Activated CD4-positive, alpha-beta T cell treated with anti-CD3 and anti-CD28 coated beads, Interleukin-2, amount 10 ng/mL, durations not matched to agents 7 days and 5 days (primary cell): Measurements from ENCODE around the gene AKIRIN2. TPM values are rescaled to one million over a fixed set of nuclear protein-coding genes. Genes with fewer than 3 reads are reported as not detected.

Source experiments
- CTCF ChIA-PET: fragments of 350-600 bp; sonication (Branson Sonifier 250); formaldehyde crosslinking; loops from one replicate; lab custom pipeline; 2021; ENCODE audit warnings: antibody characterized with exemption; lab: Charles Lee
- POLR2A ChIA-PET: fragments of 350-600 bp; sonication (Branson Sonifier 250); formaldehyde crosslinking; loops from one replicate; lab custom pipeline; 2021; ENCODE audit warnings: antibody characterized with exemption; lab: Charles Lee
- DNase-seq: peaks from one replicate; pipeline ENCODE4 v3.0.0-alpha.2; 2020
- H3K27ac Mint-ChIP-seq: one replicate; pipeline ENCODE4 v1.8.0; 2021; ENCODE audit warnings: mild to moderate bottlenecking, moderate library complexity, mixed read lengths
- H3K27me3 Mint-ChIP-seq: one replicate; pipeline ENCODE4 v1.8.0; 2021; ENCODE audit warnings: mixed read lengths
- H3K36me3 Mint-ChIP-seq: one replicate; pipeline ENCODE4 v1.8.0; 2021; ENCODE audit warnings: low read depth, mixed read lengths
- H3K4me1 Mint-ChIP-seq: one replicate; pipeline ENCODE4 v1.8.0; 2021; ENCODE audit warnings: mixed read lengths
- H3K4me3 Mint-ChIP-seq: one replicate; pipeline ENCODE4 v1.8.0; 2021; ENCODE audit warnings: mild to moderate bottlenecking, moderate library complexity, mixed read lengths
- H3K9me3 Mint-ChIP-seq: one replicate; pipeline ENCODE4 v1.8.0; 2021; ENCODE audit warnings: mixed read lengths
- total RNA-seq, 2 experiments: library from RNA; stranded (reverse); gene quantifications; one replicate each; pipeline ENCODE4 v1.2.3, GENCODE V29; 2021

The AKIRIN2 gene
- total RNA-seq, 2 experiments from 2014 or later, result 42.1 to 42.5 TPM

- no peak for DNase-seq
- POLR2A ChIA-PET, result no interaction called here
- H3K27me3 Mint-ChIP-seq, result no peaks in the 10 kb centered on the region
- H3K4me1 Mint-ChIP-seq, result peaks cover 27% of the 10 kb centered on the region
- H3K4me3 Mint-ChIP-seq, result no peak overlapping the region
- H3K27ac Mint-ChIP-seq, result no peak overlapping the region
- H3K36me3 Mint-ChIP-seq, result peaks cover 46% of the 10 kb centered on the region
- no peaks in the 10 kb centered on the region for H3K9me3 Mint-ChIP-seq
- CTCF ChIA-PET, result interaction anchor here (1.1 to 1.7 kb wide), 3 partner anchors 21 to 69 kb away, joined by 3 to 4 read pairs (median 4); no protein-coding TSS in a partner anchor
Observed at GRCh38 chr6:87658516-87658915, 43.5 kb downstream of the AKIRIN2 start.

GRCh38 chr6:87656857-87657256 lies 45.2 kb downstream of the AKIRIN2 start:
- ChIA-PET POLR2A (no interaction called here), CTCF (interaction anchor here (1.3 kb wide), 1 partner anchor 31 kb away, joined by 3 read pairs; no protein-coding TSS in a partner anchor)
- H3K9me3 Mint-ChIP-seq, result no peaks in the 10 kb centered on the region
- H3K36me3 Mint-ChIP-seq, result peaks cover 58% of the 10 kb centered on the region
- peaks cover 37% of the 10 kb centered on the region for H3K4me1 Mint-ChIP-seq
- H3K27ac Mint-ChIP-seq, result peak overlapping the region; percentile 85
- H3K4me3 Mint-ChIP-seq, result no peak overlapping the region
- DNase-seq, result peak; percentile 34
- no peaks in the 10 kb centered on the region for H3K27me3 Mint-ChIP-seq

- Mint-ChIP-seq H3K9me3 (no peaks in the 10 kb centered on the region), H3K27me3 (no peaks in the 10 kb centered on the region), H3K27ac (no peak overlapping the region), H3K4me1 (peaks cover 37% of the 10 kb centered on the region), H3K4me3 (no peak overlapping the region), H3K36me3 (peaks cover 59% of the 10 kb centered on the region)
- ChIA-PET CTCF (interaction anchor here (1.3 kb wide), 1 partner anchor 32 kb away, joined by 3 read pairs; no protein-coding TSS in a partner anchor), POLR2A (no interaction called here)
- no peak for DNase-seq
Observed at GRCh38 chr6:87655824-87656223, 46.2 kb downstream of the AKIRIN2 start.

GRCh38 chr6:87654875-87655454 lies 47.1 kb downstream of the AKIRIN2 start:
- no peak for DNase-seq
- ChIA-PET POLR2A (no interaction called here), CTCF (interaction anchor here (0.6 to 0.8 kb wide), 4 partner anchors 12 to 421 kb away, joined by 3 read pairs; no protein-coding TSS in a partner anchor)
- peaks cover 37% of the 10 kb centered on the region for H3K4me1 Mint-ChIP-seq
- H3K27me3 Mint-ChIP-seq, result no peaks in the 10 kb centered on the region
- H3K27ac Mint-ChIP-seq, result no peak overlapping the region
- no peak overlapping the region for H3K4me3 Mint-ChIP-seq
- H3K9me3 Mint-ChIP-seq, result no peaks in the 10 kb centered on the region
- H3K36me3 Mint-ChIP-seq, result peaks cover 57% of the 10 kb centered on the region

- Mint-ChIP-seq H3K36me3 (peaks cover 52% of the 10 kb centered on the region), H3K27ac (peak overlapping the region; percentile 46), H3K9me3 (no peaks in the 10 kb centered on the region), H3K4me3 (no peak overlapping the region), H3K4me1 (peaks cover 37% of the 10 kb centered on the region), H3K27me3 (no peaks in the 10 kb centered on the region)
- ChIA-PET POLR2A (interaction anchor here (0.7 kb wide), 1 partner anchor 13 kb away, joined by 4 read pairs; no protein-coding TSS in a partner anchor), CTCF (interaction anchor here (0.5 to 2.0 kb wide), 5 partner anchors 11 to 1953 kb away, joined by 3 to 6 read pairs (median 3); no protein-coding TSS in a partner anchor)
- DNase-seq, result no peak
Observed at GRCh38 chr6:87654122-87654521, 47.9 kb downstream of the AKIRIN2 start.

GRCh38 chr6:87653074-87653962 lies 48.7 kb downstream of the AKIRIN2 start:
- Mint-ChIP-seq H3K36me3 (peaks cover 49% of the 10 kb centered on the region), H3K27me3 (no peaks in the 10 kb centered on the region), H3K4me1 (peaks cover 37% of the 10 kb centered on the region), H3K9me3 (no peaks in the 10 kb centered on the region), H3K4me3 (no peak overlapping the region), H3K27ac (no peak overlapping the region)
- ChIA-PET POLR2A (interaction anchor here (0.6 to 0.7 kb wide), 2 partner anchors 12 to 46 kb away, joined by 3 to 4 read pairs; no protein-coding TSS in a partner anchor), CTCF (interaction anchor here (0.5 to 2.0 kb wide), 5 partner anchors 12 to 1953 kb away, joined by 3 to 6 read pairs (median 4); no protein-coding TSS in a partner anchor)
- no peak for DNase-seq

- POLR2A ChIA-PET, result no interaction called here
Observed at GRCh38 chr6:87645080-87645479, 57.0 kb downstream of the AKIRIN2 start.

GRCh38 chr6:87641065-87641692 lies 60.9 kb downstream of the AKIRIN2 start:
- POLR2A ChIA-PET, result interaction anchor here (0.6 kb wide), 3 partner anchors 13 to 59 kb away, joined by 3 to 7 read pairs (median 4); no protein-coding TSS in a partner anchor
- peaks cover 23% of the 10 kb centered on the region for H3K36me3 Mint-ChIP-seq
- CTCF ChIA-PET, result interaction anchor here (0.7 to 1.2 kb wide), 6 partner anchors 11 to 486 kb away, joined by 3 to 6 read pairs (median 4); partner anchors contain the start of gene ZNF292

More at GRCh38 chr6:87645080-87645479, 57.0 kb downstream of the AKIRIN2 start:
- Mint-ChIP-seq H3K4me1 (peaks cover 14% of the 10 kb centered on the region), H3K27ac (peak overlapping the region; percentile 88), H3K27me3 (no peaks in the 10 kb centered on the region), H3K4me3 (peak overlapping the region; percentile 69), H3K9me3 (no peaks in the 10 kb centered on the region), H3K36me3 (peaks cover 11% of the 10 kb centered on the region)
- CTCF ChIA-PET, result interaction anchor here (0.7 kb wide), 3 partner anchors 16 to 1433 kb away, joined by 3 read pairs; no protein-coding TSS in a partner anchor
- peak; percentile 17 for DNase-seq

GRCh38 chr6:87639373-87639772 lies 62.7 kb downstream of the AKIRIN2 start:
- peaks cover 25% of the 10 kb centered on the region for H3K36me3 Mint-ChIP-seq
- no peaks in the 10 kb centered on the region for H3K9me3 Mint-ChIP-seq

More at GRCh38 chr6:87641065-87641692, 60.9 kb downstream of the AKIRIN2 start:
- H3K9me3 Mint-ChIP-seq, result no peaks in the 10 kb centered on the region
- peaks cover 14% of the 10 kb centered on the region for H3K4me1 Mint-ChIP-seq
- DNase-seq, result no peak
- no peak overlapping the region for H3K27ac Mint-ChIP-seq
- no peak overlapping the region for H3K4me3 Mint-ChIP-seq
- no peaks in the 10 kb centered on the region for H3K27me3 Mint-ChIP-seq

GRCh38 chr6:87637106-87637505 lies 64.9 kb downstream of the AKIRIN2 start:
- Mint-ChIP-seq H3K4me1 (peaks cover 6% of the 10 kb centered on the region), H3K9me3 (no peaks in the 10 kb centered on the region), H3K36me3 (peaks cover 30% of the 10 kb centered on the region), H3K27me3 (no peaks in the 10 kb centered on the region), H3K27ac (no peak overlapping the region), H3K4me3 (no peak overlapping the region)
- CTCF ChIA-PET, result interaction anchor here (1.3 kb wide), 1 partner anchor 16 kb away, joined by 4 read pairs; no protein-coding TSS in a partner anchor
- no peak for DNase-seq
- POLR2A ChIA-PET, result interaction anchor here (0.6 kb wide), 1 partner anchor 495 kb away, joined by 4 read pairs; no protein-coding TSS in a partner anchor

More at GRCh38 chr6:87639373-87639772, 62.7 kb downstream of the AKIRIN2 start:
- H3K27me3 Mint-ChIP-seq, result no peaks in the 10 kb centered on the region
- DNase-seq, result no peak
- POLR2A ChIA-PET, result no interaction called here
- H3K4me1 Mint-ChIP-seq, result peaks cover 6% of the 10 kb centered on the region
- H3K4me3 Mint-ChIP-seq, result no peak overlapping the region
- H3K27ac Mint-ChIP-seq, result no peak overlapping the region
- CTCF ChIA-PET, result interaction anchor here (1.6 kb wide), 1 partner anchor 10 kb away, joined by 4 read pairs; no protein-coding TSS in a partner anchor

GRCh38 chr6:87636315-87636714 lies 65.7 kb downstream of the AKIRIN2 start:
- ChIA-PET POLR2A (no interaction called here), CTCF (interaction anchor here (0.8 to 1.3 kb wide), 2 partner anchors 17 to 28 kb away, joined by 3 to 4 read pairs; no protein-coding TSS in a partner anchor)
- Mint-ChIP-seq H3K9me3 (no peaks in the 10 kb centered on the region), H3K27me3 (no peaks in the 10 kb centered on the region), H3K4me1 (peaks cover 4% of the 10 kb centered on the region), H3K4me3 (no peak overlapping the region), H3K36me3 (peaks cover 30% of the 10 kb centered on the region), H3K27ac (no peak overlapping the region)
- DNase-seq, result no peak

GRCh38 chr6:87633851-87634250 lies 68.2 kb downstream of the AKIRIN2 start:
- no peak for DNase-seq
- no peak overlapping the region for H3K4me3 Mint-ChIP-seq
- POLR2A ChIA-PET, result no interaction called here

More at GRCh38 chr6:87633851-87634250, 68.2 kb downstream of the AKIRIN2 start:
- Mint-ChIP-seq H3K36me3 (peaks cover 31% of the 10 kb centered on the region), H3K27me3 (no peaks in the 10 kb centered on the region), H3K4me1 (no peaks in the 10 kb centered on the region), H3K9me3 (no peaks in the 10 kb centered on the region), H3K27ac (no peak overlapping the region)
- CTCF ChIA-PET, result interaction anchor here (1.1 kb wide), 1 partner anchor 48 kb away, joined by 3 read pairs; no protein-coding TSS in a partner anchor
